HUES48 (cell line): Measurements from ENCODE around the gene MYOD1.

ENCODE experiments used
- H3K27ac ChIP-seq: one replicate; pipeline ENCODE4 v1.7.0; 2013; ENCODE audit warnings: low read depth, low read length, inconsistent platforms
- H3K27me3 ChIP-seq: 2 replicates; pipeline ENCODE4 v1.6.1; 2013; ENCODE audit warnings: mild to moderate bottlenecking, low read length; ENCODE audit not compliant: control insufficient read depth, insufficient read depth
- H3K36me3 ChIP-seq: 2 replicates; pipeline ENCODE4 v1.6.1; 2013; ENCODE audit warnings: low read length; ENCODE audit not compliant: control insufficient read depth, insufficient read depth
- H3K4me1 ChIP-seq: 2 replicates; pipeline ENCODE4 v1.6.1; 2013; ENCODE audit warnings: mild to moderate bottlenecking, low read length; ENCODE audit not compliant: control insufficient read depth, insufficient read depth
- H3K4me3 ChIP-seq: 2 replicates; pipeline ENCODE4 v1.5.1; 2013; ENCODE audit warnings: mild to moderate bottlenecking, low read depth, low read length
- H3K9ac ChIP-seq: 2 replicates; pipeline ENCODE4 v1.6.1; 2013; ENCODE audit warnings: mild to moderate bottlenecking, low read depth, low read length, moderate library complexity
- H3K9me3 ChIP-seq: 2 replicates; pipeline ENCODE4 v1.6.1; 2013; ENCODE audit warnings: low read length; ENCODE audit not compliant: control insufficient read depth, insufficient read depth

Gene MYOD1

DNA sequence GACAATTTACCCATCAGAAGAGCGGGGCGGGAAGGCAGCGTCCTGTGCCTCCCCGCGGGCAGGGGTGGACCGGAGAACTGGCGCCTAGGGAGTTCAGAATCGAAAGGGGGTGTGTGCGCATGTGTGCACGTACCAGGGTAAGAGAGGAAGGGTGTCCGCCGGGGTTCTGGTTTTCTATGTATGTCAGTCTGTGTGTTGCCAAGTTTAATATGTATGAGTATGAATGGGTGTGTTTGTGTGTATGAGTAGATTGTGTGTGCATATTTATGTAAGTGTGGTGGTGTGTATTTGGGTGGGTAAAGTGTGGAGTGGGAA, 17.2 kb downstream of the MYOD1 start:
- H3K27ac ChIP-seq, result no peak overlapping the region
- no peak overlapping the region for H3K4me3 ChIP-seq
- peaks cover 81% of the 10 kb centered on the region for H3K27me3 ChIP-seq
- 0 out of 2 replicates have a peak, but pooled peaks cover 2% of the 10 kb centered on the region for H3K9me3 ChIP-seq
- no peaks in the 10 kb centered on the region for H3K36me3 ChIP-seq
- peaks cover 13% of the 10 kb centered on the region for H3K4me1 ChIP-seq
- H3K9ac ChIP-seq, result no peak overlapping the region

DNA sequence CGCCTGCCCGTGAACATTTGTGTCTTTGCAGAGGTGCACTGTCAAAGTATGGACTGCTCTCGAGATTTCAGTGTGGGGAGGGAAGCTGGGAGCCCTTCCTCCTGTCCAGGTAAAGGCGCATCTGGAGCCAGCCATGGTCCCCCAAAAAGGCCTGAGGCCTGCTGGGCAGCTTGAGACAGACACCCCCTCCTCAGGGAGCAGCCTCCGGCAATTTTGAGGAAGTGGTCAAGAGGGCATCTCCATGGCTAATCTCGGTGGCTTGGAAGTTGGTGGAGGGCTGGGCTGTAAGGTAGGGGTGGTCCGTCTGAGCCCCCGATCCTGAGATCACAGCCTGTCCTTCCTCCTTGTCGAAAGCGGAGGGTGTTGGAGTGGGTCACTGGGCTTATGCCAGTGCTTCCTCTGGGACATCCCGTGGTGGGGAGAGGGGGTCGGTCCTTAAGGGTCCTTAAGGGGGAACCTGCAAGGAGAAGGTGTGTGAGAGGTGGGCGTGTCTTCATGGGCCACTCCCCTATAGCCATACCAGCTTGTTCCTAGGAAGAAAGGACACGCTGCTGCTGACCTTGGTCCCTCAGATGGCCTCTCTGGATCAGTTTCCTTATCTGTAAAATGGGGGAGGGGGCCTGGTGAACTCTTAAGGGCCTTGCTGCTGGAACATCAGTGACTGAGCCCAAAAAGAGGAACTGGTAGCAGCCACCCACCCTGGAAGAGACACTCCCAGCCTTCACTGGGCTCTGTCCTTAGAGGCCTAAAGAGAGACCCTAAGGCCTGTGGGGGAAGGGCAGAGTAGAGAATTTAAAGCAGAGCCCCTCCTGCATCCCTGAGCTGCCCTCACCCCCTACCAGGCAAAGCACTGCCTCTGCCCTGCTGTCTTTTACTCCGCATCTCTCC, 17.8 kb downstream of the MYOD1 start:
- peaks cover 13% of the 10 kb centered on the region for H3K4me1 ChIP-seq
- no peak overlapping the region for H3K27ac ChIP-seq
- no peak overlapping the region for H3K4me3 ChIP-seq
- H3K36me3 ChIP-seq, result no peaks in the 10 kb centered on the region
- no peak overlapping the region for H3K9ac ChIP-seq
- H3K9me3 ChIP-seq, result 0 out of 2 replicates have a peak, but pooled peaks cover 2% of the 10 kb centered on the region
- H3K27me3 ChIP-seq, result peaks cover 76% of the 10 kb centered on the region

GRCh38 chr11:17738151-17738973, 19.0 kb downstream of the MYOD1 start:
- Histone ChIP-seq H3K9ac (no peak overlapping the region), H3K36me3 (no peaks in the 10 kb centered on the region), H3K4me3 (no peak overlapping the region), H3K27ac (no peak overlapping the region), H3K9me3 (0 out of 2 replicates have a peak, but pooled peaks cover 2% of the 10 kb centered on the region), H3K4me1 (peaks cover 13% of the 10 kb centered on the region), H3K27me3 (peaks cover 64% of the 10 kb centered on the region)

GRCh38 chr11:17739945-17740338, 20.6 kb downstream of the MYOD1 start:
- Histone ChIP-seq H3K36me3 (no peaks in the 10 kb centered on the region), H3K9me3 (0 out of 2 replicates have a peak, but pooled peaks cover 2% of the 10 kb centered on the region), H3K9ac (no peak overlapping the region), H3K27ac (no peak overlapping the region), H3K27me3 (peaks cover 52% of the 10 kb centered on the region), H3K4me1 (peaks cover 13% of the 10 kb centered on the region), H3K4me3 (no peak overlapping the region)

GRCh38 chr11:17740649-17741235, 21.4 kb downstream of the MYOD1 start:
- H3K4me1 ChIP-seq, result peaks cover 13% of the 10 kb centered on the region
- peaks cover 45% of the 10 kb centered on the region for H3K27me3 ChIP-seq
- no peaks in the 10 kb centered on the region for H3K36me3 ChIP-seq
- H3K9me3 ChIP-seq, result 0 out of 2 replicates have a peak, but pooled peaks cover 2% of the 10 kb centered on the region
- H3K4me3 ChIP-seq, result no peak overlapping the region
- H3K27ac ChIP-seq, result no peak overlapping the region
- H3K9ac ChIP-seq, result no peak overlapping the region

DNA sequence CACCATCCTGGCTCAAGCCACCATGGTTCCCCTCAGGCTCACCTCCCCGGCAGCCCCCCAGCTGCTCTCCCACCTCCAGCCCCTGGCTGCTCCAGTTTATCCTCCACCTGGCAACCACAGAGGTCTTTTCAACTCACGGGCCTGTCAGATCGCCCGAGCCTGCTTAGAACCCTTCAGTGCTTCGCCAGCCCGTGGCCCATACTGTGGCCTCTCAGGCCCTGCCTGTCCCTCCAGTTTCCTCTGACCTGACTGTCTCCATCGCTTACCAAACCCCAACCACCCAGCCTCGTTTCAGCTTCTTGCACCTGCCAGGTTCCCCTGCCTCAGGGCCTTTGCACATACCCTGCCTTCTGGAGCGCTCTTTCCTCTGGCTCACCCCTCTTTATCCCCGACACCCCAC, 22.1 kb downstream of the MYOD1 start:
- H3K9ac ChIP-seq, result no peak overlapping the region
- no peak overlapping the region for H3K4me3 ChIP-seq
- H3K4me1 ChIP-seq, result peaks cover 13% of the 10 kb centered on the region
- no peak overlapping the region for H3K27ac ChIP-seq
- H3K36me3 ChIP-seq, result no peaks in the 10 kb centered on the region
- peaks cover 37% of the 10 kb centered on the region for H3K27me3 ChIP-seq
- 0 out of 2 replicates have a peak, but pooled peaks cover 2% of the 10 kb centered on the region for H3K9me3 ChIP-seq

DNA sequence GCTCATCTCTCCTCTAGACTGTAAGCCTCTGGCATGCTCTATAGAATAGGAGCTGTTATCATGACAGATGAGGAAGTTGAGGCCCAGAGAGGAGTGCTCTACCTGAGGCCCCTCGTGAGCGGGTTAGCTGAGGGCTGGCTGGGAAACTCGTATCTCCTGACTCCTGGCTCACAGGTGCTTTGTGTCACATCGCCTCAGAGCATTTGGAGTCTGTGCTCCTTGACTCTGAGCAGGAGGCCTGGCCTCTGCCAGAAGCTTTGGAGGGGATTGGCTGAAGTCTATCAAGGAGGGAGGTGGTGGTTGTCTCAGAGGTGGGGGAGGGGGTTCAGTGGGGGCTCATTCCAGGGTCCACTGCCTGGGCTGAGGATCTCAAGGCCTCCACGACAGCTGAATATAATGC, 22.6 kb downstream of the MYOD1 start:
- Histone ChIP-seq H3K9ac (no peak overlapping the region), H3K36me3 (no peaks in the 10 kb centered on the region), H3K27me3 (peaks cover 32% of the 10 kb centered on the region), H3K9me3 (no peaks in the 10 kb centered on the region), H3K4me3 (no peak overlapping the region), H3K4me1 (peaks cover 13% of the 10 kb centered on the region), H3K27ac (no peak overlapping the region)

DNA sequence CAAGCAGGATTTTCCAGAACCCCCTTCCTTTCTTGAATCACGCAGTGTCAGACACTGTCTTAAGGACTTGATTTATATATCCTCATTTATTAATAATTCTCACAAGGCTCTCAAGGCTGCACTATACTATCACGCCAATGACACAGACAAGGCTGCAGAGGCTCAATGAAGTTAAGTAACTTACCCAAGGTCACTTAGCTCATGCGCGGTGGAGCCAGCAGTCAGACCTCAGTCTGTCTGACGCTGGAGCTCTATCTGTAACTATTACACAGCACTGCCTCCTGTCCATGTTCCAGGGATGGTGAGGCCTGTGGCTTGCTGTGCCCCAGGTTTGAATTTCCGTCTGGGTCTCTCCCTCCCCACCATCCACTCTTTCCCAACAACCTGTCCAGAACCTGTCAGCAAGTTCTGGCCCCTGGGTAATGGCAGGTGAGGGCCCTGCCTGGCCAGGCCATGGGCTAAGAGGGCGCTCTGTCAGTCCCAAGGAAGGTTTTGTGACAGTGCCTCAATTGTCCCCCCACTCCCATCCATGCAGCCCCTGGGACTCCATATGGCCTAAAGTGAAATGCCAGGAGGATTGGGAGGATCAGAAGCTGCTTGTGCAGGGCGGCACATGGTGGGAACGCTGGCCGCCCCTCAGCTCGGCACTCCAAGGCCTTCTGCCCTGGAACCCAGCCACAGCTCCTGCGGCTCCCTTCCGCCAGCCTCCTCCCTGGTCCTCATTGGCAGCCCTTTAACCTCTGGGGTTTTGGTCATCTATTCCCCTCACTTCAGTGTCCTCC, 23.8 kb downstream of the MYOD1 start:
- Histone ChIP-seq H3K4me3 (no peak overlapping the region), H3K4me1 (0 out of 2 replicates have a peak, but pooled peaks cover 8% of the 10 kb centered on the region), H3K36me3 (no peaks in the 10 kb centered on the region), H3K9me3 (no peaks in the 10 kb centered on the region), H3K9ac (no peak overlapping the region), H3K27ac (no peak overlapping the region), H3K27me3 (peaks cover 20% of the 10 kb centered on the region)

DNA sequence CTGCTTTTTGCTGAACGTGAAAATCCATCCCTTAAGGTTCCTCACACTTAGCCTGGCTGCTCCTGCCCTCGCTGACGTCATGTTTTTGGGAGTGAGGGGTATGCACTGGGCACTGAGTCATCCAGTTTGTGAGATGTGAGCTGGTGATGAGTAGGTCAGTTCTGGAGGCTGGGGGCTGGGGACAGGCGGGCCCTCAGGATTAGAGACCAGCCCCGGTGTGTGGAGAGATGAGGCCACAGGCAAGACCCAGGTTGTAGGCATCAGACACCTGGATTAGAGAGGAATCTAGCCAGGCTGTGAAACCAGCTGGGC, 24.4 kb downstream of the MYOD1 start:
- Histone ChIP-seq H3K4me3 (no peak overlapping the region), H3K36me3 (no peaks in the 10 kb centered on the region), H3K4me1 (0 out of 2 replicates have a peak, but pooled peaks cover 4% of the 10 kb centered on the region), H3K27me3 (peaks cover 14% of the 10 kb centered on the region), H3K9ac (no peak overlapping the region), H3K27ac (no peak overlapping the region), H3K9me3 (no peaks in the 10 kb centered on the region)

DNA sequence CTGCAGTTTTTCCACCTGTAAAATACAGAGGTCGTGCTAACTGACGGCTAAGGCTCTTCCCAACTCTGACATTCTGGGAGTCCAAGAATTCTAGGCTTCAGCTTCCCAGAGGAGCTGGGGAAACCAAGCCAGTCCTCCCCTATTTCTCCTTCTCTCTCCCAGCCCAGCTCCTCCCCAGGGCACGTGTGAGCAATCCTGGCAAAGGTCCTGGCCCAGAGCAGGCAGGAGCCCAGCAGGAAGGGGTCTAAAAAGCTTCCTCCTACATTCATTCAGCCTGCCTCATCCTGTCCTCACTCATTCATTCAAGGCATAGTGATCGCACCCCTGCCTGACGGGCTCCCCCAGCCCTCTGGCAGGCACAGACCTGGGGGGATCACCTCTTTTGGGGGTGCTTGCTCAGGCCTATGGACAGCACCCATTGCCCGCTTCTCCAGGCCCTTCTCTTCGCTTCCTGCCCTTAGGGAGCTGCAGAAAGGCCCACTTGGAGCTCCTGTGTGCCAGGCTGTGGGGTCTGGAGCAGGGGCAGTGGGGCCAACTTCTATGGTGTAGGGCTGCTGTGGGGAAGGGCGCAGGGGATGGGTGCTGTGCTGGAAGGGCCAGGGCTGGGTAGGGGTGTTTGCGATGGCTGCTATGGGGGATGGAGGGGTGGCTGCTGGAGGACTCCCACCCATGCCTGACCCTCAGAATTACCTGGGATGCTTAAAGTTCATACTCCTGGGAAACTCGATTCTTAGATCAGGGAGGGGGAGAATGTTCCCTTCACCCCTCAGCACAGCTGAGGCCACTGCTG, 25.0 kb downstream of the MYOD1 start:
- H3K9me3 ChIP-seq, result no peaks in the 10 kb centered on the region
- H3K27ac ChIP-seq, result no peak overlapping the region
- no peak overlapping the region for H3K9ac ChIP-seq
- peaks cover 9% of the 10 kb centered on the region for H3K27me3 ChIP-seq
- H3K36me3 ChIP-seq, result no peaks in the 10 kb centered on the region
- H3K4me3 ChIP-seq, result no peak overlapping the region
- no peaks in the 10 kb centered on the region for H3K4me1 ChIP-seq
